GM12878 (cell line): Measurements from ENCODE around the gene BDH2.

Experiments
- ATF7 ChIP-seq: fragments of 450-650 bp; IDR thresholded peaks from 2 replicates; pipeline ENCODE4 v1.6.1; 2016; ENCODE audit warnings: low read depth, mild to moderate bottlenecking
- EZH2 ChIP-seq: IDR thresholded peaks from 2 replicates; pipeline ENCODE4 v1.6.1; 2012; ENCODE audit warnings: low read depth, mild to moderate bottlenecking, control low read depth, inconsistent platforms, low read length, borderline replicate concordance; ENCODE audit not compliant: control insufficient read depth
- POLR2A ChIP-seq: IDR thresholded peaks from 2 replicates; pipeline ENCODE4 v1.6.1; 2011; ENCODE audit warnings: low read depth, mild to moderate bottlenecking, low read length
- TF ChIP-seq, protein P1 (sequence below): IDR thresholded peaks from 2 replicates; pipeline ENCODE4 v1.6.1; 2011; ENCODE audit warnings: low read depth, mild to moderate bottlenecking, low read length, moderate library complexity, borderline replicate concordance; ENCODE audit errors: extremely low read depth
- TF ChIP-seq, protein P2 (sequence below), 3 experiments: IDR thresholded peaks in 2 of 3; conservative IDR thresholded peaks in 1 of 3; 2 replicates each; pipeline ENCODE4 v1.5.1; 2011; ENCODE audit warnings: low read depth in 3 of 3, low read length in 3 of 3, mild to moderate bottlenecking in 3 of 3, control low read depth in 2 of 3, moderate library complexity in 2 of 3, inconsistent platforms in 1 of 3, mixed read lengths in 1 of 3; ENCODE audit not compliant: control insufficient read depth in 2 of 3, insufficient read depth in 1 of 3; ENCODE audit errors: extremely low read depth in 1 of 3

DNA sequence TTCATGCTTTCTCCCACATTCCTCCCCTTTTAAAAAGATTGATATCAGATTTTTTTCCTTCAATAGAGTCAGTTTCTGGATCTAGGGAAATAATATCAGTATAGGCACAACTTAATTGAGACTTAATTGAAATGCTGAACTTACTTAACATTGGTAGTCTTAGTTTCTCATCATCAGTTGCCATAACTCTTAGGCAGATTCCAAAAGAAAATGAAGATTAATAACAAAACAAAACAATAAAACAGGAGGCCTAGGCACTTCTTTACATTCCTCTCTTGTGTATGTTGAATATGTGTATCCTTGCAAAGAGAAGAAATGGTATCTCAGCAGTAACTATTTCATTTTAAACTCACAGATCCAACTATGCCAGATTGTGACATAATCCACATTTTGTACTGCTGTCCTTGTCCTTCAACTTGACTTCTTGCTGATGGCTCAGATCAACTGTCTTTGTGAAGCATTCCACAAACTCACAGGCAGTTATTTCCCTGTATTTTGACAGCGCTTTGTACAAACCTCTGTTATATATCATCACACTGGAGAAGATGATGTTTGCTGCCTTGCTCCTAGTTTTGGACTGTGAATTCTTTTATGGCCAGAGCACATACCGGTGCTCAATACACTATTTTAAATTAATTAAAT, 14.0 kb downstream of the BDH2 start:
- no peak for TF ChIP-seq POLR2A
- TF ChIP-seq, protein P1, sequence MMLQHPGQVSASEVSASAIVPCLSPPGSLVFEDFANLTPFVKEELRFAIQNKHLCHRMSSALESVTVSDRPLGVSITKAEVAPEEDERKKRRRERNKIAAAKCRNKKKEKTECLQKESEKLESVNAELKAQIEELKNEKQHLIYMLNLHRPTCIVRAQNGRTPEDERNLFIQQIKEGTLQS, result no peak
- no peak for TF ChIP-seq ATF7
- no peak for TF ChIP-seq EZH2
- TF ChIP-seq, protein P2, sequence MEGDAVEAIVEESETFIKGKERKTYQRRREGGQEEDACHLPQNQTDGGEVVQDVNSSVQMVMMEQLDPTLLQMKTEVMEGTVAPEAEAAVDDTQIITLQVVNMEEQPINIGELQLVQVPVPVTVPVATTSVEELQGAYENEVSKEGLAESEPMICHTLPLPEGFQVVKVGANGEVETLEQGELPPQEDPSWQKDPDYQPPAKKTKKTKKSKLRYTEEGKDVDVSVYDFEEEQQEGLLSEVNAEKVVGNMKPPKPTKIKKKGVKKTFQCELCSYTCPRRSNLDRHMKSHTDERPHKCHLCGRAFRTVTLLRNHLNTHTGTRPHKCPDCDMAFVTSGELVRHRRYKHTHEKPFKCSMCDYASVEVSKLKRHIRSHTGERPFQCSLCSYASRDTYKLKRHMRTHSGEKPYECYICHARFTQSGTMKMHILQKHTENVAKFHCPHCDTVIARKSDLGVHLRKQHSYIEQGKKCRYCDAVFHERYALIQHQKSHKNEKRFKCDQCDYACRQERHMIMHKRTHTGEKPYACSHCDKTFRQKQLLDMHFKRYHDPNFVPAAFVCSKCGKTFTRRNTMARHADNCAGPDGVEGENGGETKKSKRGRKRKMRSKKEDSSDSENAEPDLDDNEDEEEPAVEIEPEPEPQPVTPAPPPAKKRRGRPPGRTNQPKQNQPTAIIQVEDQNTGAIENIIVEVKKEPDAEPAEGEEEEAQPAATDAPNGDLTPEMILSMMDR (IDR thresholded peaks at IDR 0.05 in 2 of 3, conservative IDR thresholded peaks at IDR 0.05 in 1 of 3; ENCODE audit: control insufficient read depth in 2 of 3, extremely low read depth in 1 of 3, insufficient read depth in 1 of 3, low read depth in 3 of 3, low read length in 3 of 3), result no peak
